ENCODE results near the gene UGT3A1.

DNA sequence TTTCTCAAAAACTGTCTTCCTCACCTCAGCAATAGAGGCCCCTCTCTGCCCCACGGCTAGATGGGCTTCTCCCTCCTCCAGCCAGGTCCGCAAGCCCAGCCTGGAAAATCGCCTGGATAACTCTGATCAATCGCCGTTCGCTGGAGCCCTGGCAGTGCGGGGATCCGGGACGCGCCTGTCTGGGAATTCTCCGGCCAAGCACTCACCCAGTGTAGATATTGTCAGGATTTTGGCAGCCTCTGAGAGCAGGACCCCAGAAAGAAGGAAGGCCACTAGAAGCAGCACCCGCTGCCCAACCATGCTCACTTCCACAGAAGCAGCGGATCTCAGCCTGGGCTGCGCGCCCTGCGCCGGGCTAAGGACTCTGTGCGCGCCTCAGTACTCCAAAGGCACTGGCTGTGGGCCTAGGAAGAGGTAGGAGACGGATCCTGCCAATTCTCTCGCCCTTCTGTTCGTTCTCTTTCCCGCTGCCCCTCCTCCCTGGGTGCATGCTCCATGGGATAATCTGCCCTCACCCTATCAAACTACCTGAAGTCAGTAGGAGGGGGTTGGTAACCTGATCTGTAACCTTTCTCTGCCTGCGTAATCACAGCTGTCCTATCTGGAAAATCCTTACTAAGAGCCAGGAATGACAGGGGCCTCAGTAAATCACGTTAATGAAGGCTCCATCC lies at the start of gene UGT3A1:
- TF ChIP-seq ZFP30 (CRISPR knock-in tag; IDR thresholded peaks at IDR 0.05) (no peak), CSRNP3 (CRISPR knock-in tag; IDR thresholded peaks at IDR 0.05) (no peak), ARNTL (CRISPR knock-in tag; IDR thresholded peaks at IDR 0.05; ENCODE audit: borderline replicate concordance, low read depth) (no peak), ESRRG (CRISPR knock-in tag; IDR thresholded peaks at IDR 0.05) (no peak), RARB (CRISPR knock-in tag; IDR thresholded peaks at IDR 0.05) (no peak), CREB5 (CRISPR knock-in tag; IDR thresholded peaks at IDR 0.05; ENCODE audit: low read depth) (no peak), ZC3H10 (CRISPR knock-in tag; IDR thresholded peaks at IDR 0.05) (no peak), PATZ1 (CRISPR knock-in tag; IDR thresholded peaks at IDR 0.05; ENCODE audit: borderline replicate concordance) (no peak), BACH2 (CRISPR knock-in tag; IDR thresholded peaks at IDR 0.05; ENCODE audit: borderline replicate concordance) (no peak), TCF4 (CRISPR knock-in tag; IDR thresholded peaks at IDR 0.05; ENCODE audit: borderline replicate concordance) (no peak), ZNF8 (CRISPR knock-in tag; IDR thresholded peaks at IDR 0.05) (no peak), ZFP3 (CRISPR knock-in tag; IDR thresholded peaks at IDR 0.05) (no peak), POU6F1 (CRISPR knock-in tag; IDR thresholded peaks at IDR 0.05; ENCODE audit: borderline replicate concordance, low read depth) (no peak), TSHZ2 (CRISPR knock-in tag; IDR thresholded peaks at IDR 0.05) (no peak)
